OCI-LY1 (cell line): Measurements from ENCODE around the gene XPO4.

Source experiments
- H2AFZ ChIP-seq: fragments of 200-600 bp; sonication (generic), shearing (Covaris generic); 2 replicates; pipeline ENCODE4 v1.6.0; 2014; ENCODE audit warnings: antibody characterized with exemption, mild to moderate bottlenecking, low read length
- H3F3A ChIP-seq: fragments of 200-600 bp; sonication (generic), shearing (Covaris generic); 2 replicates; pipeline ENCODE4 v1.6.0; 2014; ENCODE audit warnings: mild to moderate bottlenecking, antibody characterized with exemption, low read length, moderate library complexity; ENCODE audit not compliant: insufficient read depth
- H3K27ac ChIP-seq: fragments of 200-600 bp; sonication (generic); 2 replicates; pipeline ENCODE4 v1.5.1; 2014; ENCODE audit warnings: low read length, mixed run types, mild to moderate bottlenecking, low read depth; ENCODE audit not compliant: poor library complexity, severe bottlenecking
- H3K27me3 ChIP-seq: fragments of 200-600 bp; sonication (generic); 2 replicates; pipeline ENCODE4 v1.6.0; 2014; ENCODE audit warnings: antibody characterized with exemption, mild to moderate bottlenecking, low read length, moderate library complexity; ENCODE audit not compliant: insufficient read depth
- H3K36me3 ChIP-seq: fragments of 200-600 bp; sonication (generic); 2 replicates; pipeline ENCODE4 v1.6.1; 2014; ENCODE audit warnings: mild to moderate bottlenecking, antibody characterized with exemption, low read length, moderate library complexity, mixed read lengths; ENCODE audit not compliant: insufficient read depth
- H3K4me1 ChIP-seq: fragments of 200-600 bp; sonication (generic); 2 replicates; pipeline ENCODE4 v1.5.1; 2014; ENCODE audit warnings: mild to moderate bottlenecking, low read length, moderate library complexity; ENCODE audit not compliant: insufficient read depth, severe bottlenecking
- H3K4me2 ChIP-seq: fragments of 200-600 bp; sonication (generic), shearing (Covaris generic); 2 replicates; pipeline ENCODE4 v1.6.1; 2014; ENCODE audit warnings: low read length
- H3K4me3 ChIP-seq: fragments of 200-600 bp; sonication (generic); 2 replicates; pipeline ENCODE4 v1.5.1; 2014; ENCODE audit warnings: low read length, low read depth, mild to moderate bottlenecking, mixed read lengths; ENCODE audit not compliant: poor library complexity, severe bottlenecking
- H3K79me2 ChIP-seq: fragments of 200-600 bp; shearing (Covaris generic); 2 replicates; pipeline ENCODE4 v1.6.1; 2016; ENCODE audit warnings: mixed run types, low read length, mixed read lengths; ENCODE audit not compliant: insufficient read depth
- H3K9ac ChIP-seq: fragments of 200-600 bp; sonication (generic), shearing (Covaris generic); 2 replicates; pipeline ENCODE4 v1.6.1; 2014; ENCODE audit warnings: mild to moderate bottlenecking, low read length, mixed read lengths
- H3K9me2 ChIP-seq: fragments of 200-600 bp; sonication (generic), shearing (Covaris generic); 2 replicates; pipeline ENCODE4 v1.6.1; 2014; ENCODE audit warnings: low read depth, mild to moderate bottlenecking, low read length, mixed read lengths
- H3K9me3 ChIP-seq: fragments of 200-600 bp; shearing (Covaris generic); 2 replicates; pipeline ENCODE4 v1.6.1; 2014; ENCODE audit warnings: low read length, mixed read lengths
- H4K20me1 ChIP-seq: fragments of 200-600 bp; sonication (generic), shearing (Covaris generic); 2 replicates; pipeline ENCODE4 v1.6.0; 2016; ENCODE audit warnings: mild to moderate bottlenecking, low read length; ENCODE audit not compliant: insufficient read depth
- CTCF ChIP-seq: fragments of 200-600 bp; sonication (generic), shearing (Covaris generic); IDR thresholded peaks from 2 replicates; pipeline ENCODE4 v1.5.1; 2017; ENCODE audit warnings: mild to moderate bottlenecking, antibody characterized with exemption, low read length, moderate library complexity, mixed read lengths
- EZH2 ChIP-seq: fragments of 200-600 bp; sonication (generic), shearing (Covaris generic); IDR thresholded peaks from 2 replicates; pipeline ENCODE4 v1.8.0; 2017; ENCODE audit warnings: borderline replicate concordance, mixed run types, mild to moderate bottlenecking, antibody characterized with exemption, low read length, moderate library complexity, mixed read lengths

XPO4 gene

GRCh38 chr13:20810808-20811207 lies 91.7 kb downstream of the XPO4 start:
- H3K36me3 ChIP-seq: peaks cover 59% of the 10 kb centered on the region

GRCh38 chr13:20808874-20809273 lies 93.7 kb downstream of the XPO4 start:
- H3F3A ChIP-seq: peaks cover 3% of the 10 kb centered on the region; the same call in 1 of the 2 replicates
- TF ChIP-seq CTCF: no peak
- TF ChIP-seq EZH2: no peak
- H3K79me2 ChIP-seq: no peaks in the 10 kb centered on the region
- H3K4me3 ChIP-seq: no peak overlapping the region
- H3K9me3 ChIP-seq: no peaks in the 10 kb centered on the region
- peaks cover 63% of the 10 kb centered on the region for H3K36me3 ChIP-seq
- H2AFZ ChIP-seq: no peak overlapping the region
- H3K9me2 ChIP-seq: no peaks in the 10 kb centered on the region
- no peak overlapping the region for H3K27ac ChIP-seq
- H4K20me1 ChIP-seq: no peaks in the 10 kb centered on the region
- no peaks in the 10 kb centered on the region for H3K4me1 ChIP-seq
- H3K27me3 ChIP-seq: no peaks in the 10 kb centered on the region
- H3K4me2 ChIP-seq: no peak overlapping the region
- H3K9ac ChIP-seq: no peak overlapping the region

More at GRCh38 chr13:20810808-20811207, 91.7 kb downstream of the XPO4 start:
- Histone ChIP-seq H3K9me3 (no peaks in the 10 kb centered on the region), H3K27ac (no peak overlapping the region), H3K9me2 (no peaks in the 10 kb centered on the region), H3F3A (peaks cover 3% of the 10 kb centered on the region; the same call in 1 of the 2 replicates), H3K4me2 (no peak overlapping the region), H4K20me1 (no peaks in the 10 kb centered on the region), H3K79me2 (no peaks in the 10 kb centered on the region; the same call in 1 of the 2 replicates), H2AFZ (no peak overlapping the region), H3K4me1 (no peaks in the 10 kb centered on the region), H3K4me3 (no peak overlapping the region), H3K9ac (no peak overlapping the region), H3K27me3 (no peaks in the 10 kb centered on the region)
- TF ChIP-seq CTCF (no peak), EZH2 (no peak)

GRCh38 chr13:20803180-20803965 lies 99.2 kb downstream of the XPO4 start:
- Histone ChIP-seq H3K9me2 (no peaks in the 10 kb centered on the region), H3K27me3 (no peaks in the 10 kb centered on the region), H3K4me3 (no peak overlapping the region), H3F3A (peaks cover 3% of the 10 kb centered on the region; the same call in 1 of the 2 replicates), H3K27ac (no peak overlapping the region), H3K9ac (no peak overlapping the region), H2AFZ (no peak overlapping the region), H3K4me2 (no peak overlapping the region), H3K79me2 (no peaks in the 10 kb centered on the region), H4K20me1 (no peaks in the 10 kb centered on the region), H3K4me1 (no peaks in the 10 kb centered on the region), H3K36me3 (peaks cover 59% of the 10 kb centered on the region), H3K9me3 (no peaks in the 10 kb centered on the region)
- TF ChIP-seq EZH2 (no peak), CTCF (no peak)
